Mesothelial cell of epicardium (in vitro differentiated cells): ENCODE measurements around the gene AHNAK. TPM values are rescaled to one million over a fixed set of nuclear protein-coding genes. Genes with fewer than 3 reads are reported as not detected.

Experiments
- DNase-seq, 2 experiments: peaks; one replicate each; pipeline ENCODE4 v3.0.0; 2021; ENCODE audit warnings: low spot score in 2 of 2; ENCODE audit not compliant: unreplicated experiment in 2 of 2
- H3K27ac Mint-ChIP-seq: 2 replicates; pipeline ENCODE4 v1.8.0; 2021; ENCODE audit warnings: mixed read lengths
- H3K27me3 Mint-ChIP-seq: 2 replicates; pipeline ENCODE4 v1.8.0; 2021; ENCODE audit warnings: low read depth, mixed read lengths
- H3K36me3 Mint-ChIP-seq: 2 replicates; pipeline ENCODE4 v1.8.0; 2021; ENCODE audit warnings: mixed read lengths
- H3K4me1 Mint-ChIP-seq: 2 replicates; pipeline ENCODE4 v1.8.0; 2021; ENCODE audit warnings: mixed read lengths
- H3K4me3 Mint-ChIP-seq: 2 replicates; pipeline ENCODE4 v1.8.0; 2021; ENCODE audit warnings: mild to moderate bottlenecking, moderate library complexity, mixed read lengths
- H3K9me3 Mint-ChIP-seq: 2 replicates; pipeline ENCODE4 v1.8.0; 2021; ENCODE audit warnings: mixed read lengths
- CTCF ChIP-seq: fragments of 200-600 bp; sonication (generic); IDR thresholded peaks from one replicate; pipeline ENCODE4 v1.5.0; 2021; ENCODE audit warnings: antibody characterized with exemption; ENCODE audit not compliant: unreplicated experiment
- total RNA-seq: library from RNA; stranded (reverse); gene quantifications from 3 replicates; pipeline ENCODE4 v1.2.1, GENCODE V29; 2021

AHNAK gene
- total RNA-seq, 1 donor from 2014 or later, result 481 TPM

- DNase-seq, result no peak
- Mint-ChIP-seq H3K9me3 (no peaks in the 10 kb centered on the region), H3K4me1 (peaks cover 64% of the 10 kb centered on the region), H3K36me3 (peaks cover 25% of the 10 kb centered on the region), H3K27me3 (no peaks in the 10 kb centered on the region), H3K27ac (peak overlapping the region; percentile 95), H3K4me3 (no peak overlapping the region)
- TF ChIP-seq CTCF, result no peak
Measured at GRCh38 chr11:62559204-62559603, 12.6 kb upstream of the AHNAK start.

- DNase-seq, result no peak
- no peak for TF ChIP-seq CTCF
- no peak overlapping the region for H3K27ac Mint-ChIP-seq
- peaks cover 69% of the 10 kb centered on the region for H3K4me1 Mint-ChIP-seq
- H3K9me3 Mint-ChIP-seq, result no peaks in the 10 kb centered on the region
- H3K27me3 Mint-ChIP-seq, result no peaks in the 10 kb centered on the region
- no peak overlapping the region for H3K4me3 Mint-ChIP-seq
- peaks cover 22% of the 10 kb centered on the region for H3K36me3 Mint-ChIP-seq
Measured at GRCh38 chr11:62558669-62559068, 12.1 kb upstream of the AHNAK start.

- no peak for DNase-seq
- peaks cover 78% of the 10 kb centered on the region for H3K4me1 Mint-ChIP-seq
- no peaks in the 10 kb centered on the region for H3K9me3 Mint-ChIP-seq
- no peak for TF ChIP-seq CTCF
- H3K27me3 Mint-ChIP-seq, result no peaks in the 10 kb centered on the region
- peak overlapping the region; percentile 95 for H3K27ac Mint-ChIP-seq
- H3K36me3 Mint-ChIP-seq, result peaks cover 19% of the 10 kb centered on the region
- H3K4me3 Mint-ChIP-seq, result no peak overlapping the region
Measured at GRCh38 chr11:62556875-62557631, 10.4 kb upstream of the AHNAK start.

- peak overlapping the region; percentile 95 for H3K27ac Mint-ChIP-seq
- peaks cover 16% of the 10 kb centered on the region for H3K36me3 Mint-ChIP-seq
- TF ChIP-seq CTCF, result no peak
- no peaks in the 10 kb centered on the region for H3K9me3 Mint-ChIP-seq
- DNase-seq, result peak in 1 of 2 experiments; percentile 70
- H3K4me1 Mint-ChIP-seq, result peaks cover 79% of the 10 kb centered on the region
- no peaks in the 10 kb centered on the region for H3K27me3 Mint-ChIP-seq
- H3K4me3 Mint-ChIP-seq, result peak overlapping the region; percentile 22
Measured at GRCh38 chr11:62556108-62556874, 9.7 kb upstream of the AHNAK start.

GRCh38 chr11:62555464-62556107 lies 9.0 kb upstream of the AHNAK start:
- Mint-ChIP-seq H3K27ac (peak overlapping the region; percentile 95), H3K9me3 (no peaks in the 10 kb centered on the region), H3K27me3 (no peaks in the 10 kb centered on the region), H3K4me3 (peak overlapping the region; percentile 22), H3K4me1 (peaks cover 77% of the 10 kb centered on the region), H3K36me3 (peaks cover 16% of the 10 kb centered on the region)
- no peak for TF ChIP-seq CTCF
- DNase-seq, result no peak
